HEK293 (cell line): ENCODE measurements around the gene SLC14A1.

Source experiments
- ZNF133 ChIP-seq: fragments of 450-650 bp; formaldehyde crosslinking; IDR thresholded peaks from 2 replicates; pipeline ENCODE4 v1.5.1; 2016; ENCODE audit warnings: missing biosample characterization, missing genetic modification characterization
- ZNF23 ChIP-seq: fragments of 450-650 bp; formaldehyde crosslinking; IDR thresholded peaks from 2 replicates; pipeline ENCODE4 v1.5.1; 2016; ENCODE audit warnings: missing biosample characterization, missing genetic modification characterization, borderline replicate concordance
- ZNF501 ChIP-seq: fragments of 450-650 bp; formaldehyde crosslinking; IDR thresholded peaks from 2 replicates; pipeline ENCODE4 v1.5.1; 2016; ENCODE audit warnings: missing biosample characterization, missing genetic modification characterization

GRCh38 chr18:45725336-45725735 is 1.4 kb downstream of the SLC14A1 start:
- TF ChIP-seq ZNF501 (no peak), ZNF23 (tag by site-specific recombination) (no peak), ZNF133 (tag by site-specific recombination) (no peak)
